ENCODE measurements around the gene MANSC1.

Gene MANSC1

DNA sequence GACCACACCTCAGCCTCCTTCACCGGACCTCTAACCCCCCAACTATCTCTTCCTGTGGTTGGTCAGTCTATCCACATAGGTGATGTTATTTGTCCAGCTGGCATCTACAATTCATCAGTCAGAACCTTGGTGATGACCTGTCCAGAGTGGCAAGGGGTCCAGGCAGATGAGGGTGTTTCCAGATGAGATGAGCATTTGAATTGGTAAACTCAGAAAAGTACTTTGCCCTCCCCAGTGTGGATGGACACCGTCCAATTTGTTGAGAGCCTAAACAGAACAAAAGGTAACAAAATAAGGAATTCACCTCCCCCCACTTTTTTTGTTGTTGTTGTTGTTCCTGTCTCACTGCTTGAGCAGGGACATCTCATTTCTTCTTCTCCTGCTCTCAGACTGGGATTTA lies 48.9 kb downstream of the MANSC1 start:
- no peak for DNase-seq (ENCODE audit: low read depth)
- no peak overlapping the region for H3K4me3 ChIP-seq (ENCODE audit: low read depth, low read length)
- TF ChIP-seq, protein P1, sequence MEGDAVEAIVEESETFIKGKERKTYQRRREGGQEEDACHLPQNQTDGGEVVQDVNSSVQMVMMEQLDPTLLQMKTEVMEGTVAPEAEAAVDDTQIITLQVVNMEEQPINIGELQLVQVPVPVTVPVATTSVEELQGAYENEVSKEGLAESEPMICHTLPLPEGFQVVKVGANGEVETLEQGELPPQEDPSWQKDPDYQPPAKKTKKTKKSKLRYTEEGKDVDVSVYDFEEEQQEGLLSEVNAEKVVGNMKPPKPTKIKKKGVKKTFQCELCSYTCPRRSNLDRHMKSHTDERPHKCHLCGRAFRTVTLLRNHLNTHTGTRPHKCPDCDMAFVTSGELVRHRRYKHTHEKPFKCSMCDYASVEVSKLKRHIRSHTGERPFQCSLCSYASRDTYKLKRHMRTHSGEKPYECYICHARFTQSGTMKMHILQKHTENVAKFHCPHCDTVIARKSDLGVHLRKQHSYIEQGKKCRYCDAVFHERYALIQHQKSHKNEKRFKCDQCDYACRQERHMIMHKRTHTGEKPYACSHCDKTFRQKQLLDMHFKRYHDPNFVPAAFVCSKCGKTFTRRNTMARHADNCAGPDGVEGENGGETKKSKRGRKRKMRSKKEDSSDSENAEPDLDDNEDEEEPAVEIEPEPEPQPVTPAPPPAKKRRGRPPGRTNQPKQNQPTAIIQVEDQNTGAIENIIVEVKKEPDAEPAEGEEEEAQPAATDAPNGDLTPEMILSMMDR (conservative IDR thresholded peaks at IDR 0.05; ENCODE audit: low read depth, low read length) = no peak

DNA sequence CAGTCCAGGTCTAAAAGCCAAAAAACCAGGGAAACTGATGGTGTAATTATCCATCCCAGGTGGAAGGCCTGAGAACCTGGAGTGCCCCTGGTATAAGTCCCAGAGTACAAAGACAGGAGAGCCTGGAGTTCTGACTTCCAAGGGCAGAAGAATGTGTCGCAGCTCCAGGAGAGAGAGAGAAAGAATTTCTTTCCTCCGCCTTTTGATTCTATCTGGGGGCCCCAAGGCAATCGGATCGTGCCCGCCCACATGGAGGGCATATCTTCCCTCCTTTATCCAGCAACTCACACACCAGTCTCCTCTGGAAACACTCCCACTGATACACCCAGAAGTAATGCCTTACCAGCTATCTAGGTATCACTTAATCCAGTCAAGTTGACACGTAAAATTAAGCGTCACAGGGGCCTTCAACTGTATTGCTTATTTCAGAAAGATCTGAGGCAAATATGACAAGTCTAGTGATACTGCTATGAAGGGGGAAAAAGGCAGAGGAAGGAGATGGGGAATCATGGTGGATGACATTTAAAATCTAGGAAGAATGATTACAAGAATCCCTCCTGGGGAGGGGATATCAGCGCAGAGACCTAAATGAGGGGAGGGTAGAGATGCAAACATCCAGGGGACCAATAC lies 52.7 kb downstream of the MANSC1 start:
- no peak overlapping the region for H3K4me3 ChIP-seq (ENCODE audit: low read depth, low read length)
- TF ChIP-seq, protein P1 (conservative IDR thresholded peaks at IDR 0.05; ENCODE audit: low read depth, low read length) = no peak
- DNase-seq (ENCODE audit: low read depth) = no peak

DNA sequence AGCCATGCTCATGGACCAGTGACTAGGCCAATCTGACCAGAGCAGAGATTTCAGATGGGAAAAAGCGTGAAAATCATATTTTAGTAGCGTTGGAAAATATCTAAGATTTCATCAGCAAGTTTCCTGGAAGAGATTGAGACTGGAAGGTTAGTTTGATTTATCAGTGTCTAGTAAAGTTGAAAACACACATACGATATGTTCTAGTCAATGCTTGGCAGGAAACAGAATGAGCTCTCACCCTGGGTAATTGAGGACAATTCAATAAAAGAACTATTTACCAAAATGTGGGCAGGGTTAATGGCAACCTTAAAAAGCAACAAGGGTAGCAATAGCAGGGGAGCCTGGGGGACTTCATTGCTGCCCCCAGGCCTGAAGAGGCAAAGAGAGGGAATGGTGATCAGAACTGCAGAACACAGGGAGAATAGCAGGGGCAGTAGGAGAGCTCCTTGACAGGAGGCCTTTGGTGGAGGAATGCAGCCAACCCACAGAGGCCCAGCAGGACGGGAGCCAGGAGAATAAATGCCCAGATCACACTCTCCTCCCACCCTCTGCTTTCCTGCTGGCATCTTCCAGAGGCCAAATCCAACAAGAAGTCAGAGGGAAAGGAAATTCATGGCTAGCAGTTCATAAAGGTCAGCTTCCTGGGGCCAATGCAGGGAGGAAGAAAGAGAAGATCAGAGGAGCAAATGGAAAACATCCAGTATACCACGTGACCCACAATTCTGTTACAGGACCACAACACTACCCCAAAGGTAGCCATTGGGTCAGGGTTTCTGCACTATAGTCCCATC lies 55.6 kb downstream of the MANSC1 start:
- TF ChIP-seq, protein P1 (conservative IDR thresholded peaks at IDR 0.05; ENCODE audit: low read depth, low read length) = no peak
- H3K4me3 ChIP-seq (ENCODE audit: low read depth, low read length) = no peak overlapping the region
- peak; percentile 42 for DNase-seq (ENCODE audit: low read depth)

DNA sequence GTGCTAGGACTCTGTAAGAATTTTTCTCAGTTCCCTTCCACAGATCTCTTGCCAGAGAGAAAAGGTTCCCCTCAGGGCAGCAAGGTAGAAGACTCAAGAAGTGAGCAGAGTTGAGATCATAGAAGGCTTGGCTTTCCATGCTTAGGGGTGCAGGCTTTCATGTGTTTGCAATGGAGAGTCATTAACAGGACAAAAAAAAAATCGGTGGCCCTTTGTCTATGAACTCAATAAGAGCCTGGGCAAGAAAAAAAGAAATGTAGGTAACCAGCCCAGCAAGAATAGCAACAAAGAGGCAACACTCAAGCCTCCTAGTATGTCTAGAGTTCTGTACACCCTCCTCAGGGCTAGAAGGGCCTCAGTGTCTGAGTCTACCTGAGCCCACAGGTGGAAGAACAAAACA lies 59.8 kb downstream of the MANSC1 start:
- DNase-seq (ENCODE audit: low read depth) = no peak
- H3K4me3 ChIP-seq (ENCODE audit: low read depth, low read length) = no peak overlapping the region
- TF ChIP-seq, protein P1 (conservative IDR thresholded peaks at IDR 0.05; ENCODE audit: low read depth, low read length) = no peak

DNA sequence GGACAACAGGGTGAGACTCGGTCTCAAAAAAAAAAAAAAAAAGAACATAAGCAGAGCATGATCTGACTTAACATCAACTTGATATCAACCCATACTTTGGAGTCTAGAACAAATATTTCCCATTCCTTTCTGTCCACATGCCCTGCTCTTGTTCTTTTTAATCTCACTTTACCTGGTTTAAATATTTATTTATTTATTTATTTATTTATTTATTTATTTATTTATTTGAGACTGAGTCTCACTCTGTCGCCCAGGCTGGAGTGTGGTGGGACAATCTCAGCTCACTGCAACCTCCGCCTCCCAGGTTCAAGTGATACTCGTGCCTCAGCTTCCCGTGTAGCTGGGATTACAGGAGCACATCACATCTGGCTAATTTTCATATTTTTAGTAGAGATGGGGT lies 63.6 kb downstream of the MANSC1 start:
- no peak overlapping the region for H3K4me3 ChIP-seq (ENCODE audit: low read depth, low read length)
- DNase-seq (ENCODE audit: low read depth) = no peak
- TF ChIP-seq, protein P1 (conservative IDR thresholded peaks at IDR 0.05; ENCODE audit: low read depth, low read length) = no peak

DNA sequence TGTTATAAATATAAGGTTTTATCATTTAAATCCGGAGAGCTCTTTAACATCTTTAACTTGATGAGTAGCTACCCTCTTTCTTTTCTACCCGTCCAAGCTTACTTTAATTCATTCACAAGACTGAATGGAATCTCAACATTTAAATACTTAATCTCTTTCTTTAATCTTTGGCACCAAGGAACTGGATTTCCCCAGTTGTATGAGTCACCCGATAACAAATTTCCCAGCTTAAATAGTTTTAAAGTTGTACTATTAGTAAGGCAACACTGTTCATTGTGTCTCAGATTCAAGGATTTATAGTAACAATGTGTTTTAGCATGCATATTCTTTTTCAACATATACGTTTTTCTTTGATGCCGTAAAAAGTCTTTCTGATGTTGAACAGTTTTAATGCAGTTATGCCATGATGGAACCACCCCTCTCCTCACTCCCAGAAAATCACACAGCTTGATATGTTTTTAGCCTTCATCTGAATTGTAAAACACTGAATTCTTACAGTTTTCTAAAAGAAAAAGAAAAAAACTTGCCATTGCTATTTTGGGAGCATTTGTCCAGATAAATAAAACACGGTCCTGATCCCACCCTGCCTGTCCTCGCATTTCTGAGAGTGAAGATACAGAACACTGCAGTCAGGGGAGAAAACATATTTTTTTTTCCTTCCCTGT lies 67.1 kb downstream of the MANSC1 start:
- peak; percentile 74 for DNase-seq (ENCODE audit: low read depth)
- TF ChIP-seq, protein P1 (conservative IDR thresholded peaks at IDR 0.05; ENCODE audit: low read depth, low read length) = no peak
- H3K4me3 ChIP-seq (ENCODE audit: low read depth, low read length) = no peak overlapping the region

All from choroid plexus epithelial cell (primary cell).